Hepatic stellate cell (primary cell): ENCODE measurements around the gene ACBD4.

ENCODE experiments used
- DNase-seq: peaks from one replicate; pipeline ENCODE4 v3.0.0; 2011; ENCODE audit warnings: low spot score

ACBD4 gene

GRCh38 chr17:45104497-45104896 lies 31.0 kb upstream of the ACBD4 start:
- DNase-seq: no peak

DNA sequence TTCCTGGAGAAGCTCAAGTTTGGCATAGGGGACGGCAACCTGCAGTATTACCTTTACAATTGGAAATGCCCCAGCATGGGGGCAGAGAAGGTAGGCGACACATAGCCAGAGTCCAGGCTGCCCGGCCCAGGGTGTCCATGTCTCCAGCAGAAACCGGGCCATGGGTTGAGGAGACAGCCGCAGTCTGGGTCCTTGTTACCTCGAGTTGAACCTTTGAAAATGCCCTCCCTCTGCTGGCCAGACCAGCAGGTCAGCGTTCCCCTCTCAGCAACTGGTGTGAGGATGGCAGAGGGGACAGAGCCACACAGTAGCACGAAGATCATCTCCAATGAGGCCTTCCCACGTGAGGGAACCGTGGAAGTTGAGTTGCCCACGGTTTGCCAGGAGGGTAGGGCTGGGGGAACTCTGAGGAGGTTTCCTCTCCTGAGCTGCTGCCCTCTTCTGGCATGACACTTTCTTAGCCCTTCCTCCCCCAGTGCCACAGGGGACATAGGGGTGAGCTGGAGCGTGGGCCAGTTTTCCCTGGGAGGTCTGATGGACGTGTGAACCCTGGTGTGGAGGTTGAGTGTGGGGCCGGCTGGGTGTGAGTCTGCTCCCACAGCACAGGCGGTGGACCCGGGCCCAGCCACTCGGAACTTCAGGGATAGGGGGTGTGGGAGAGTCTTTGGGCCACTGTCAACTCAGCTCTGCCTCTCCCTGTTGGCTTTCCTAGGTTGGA lies 30.4 kb upstream of the ACBD4 start:
- DNase-seq: no peak

GRCh38 chr17:45106096-45106495 lies 29.4 kb upstream of the ACBD4 start:
- no peak for DNase-seq

DNA sequence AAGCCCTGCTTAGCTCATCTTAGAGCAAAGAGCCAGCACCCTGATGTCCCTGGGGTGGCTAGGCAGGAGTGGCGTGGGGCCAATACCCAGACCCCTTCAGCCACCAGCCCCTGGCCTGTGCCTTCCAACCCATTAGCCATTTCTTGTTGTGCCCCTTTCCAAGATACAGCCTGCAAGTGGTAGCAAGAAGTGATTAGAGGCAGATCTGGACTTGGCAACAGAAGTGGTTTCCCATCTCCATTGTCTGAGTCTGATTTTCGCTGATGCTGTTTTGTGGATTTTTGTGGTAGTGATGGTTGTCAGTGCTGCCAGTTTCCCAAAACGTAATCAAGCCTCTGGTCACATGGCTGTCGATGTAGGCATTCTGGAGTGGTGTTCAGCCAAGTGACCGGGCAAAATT lies 28.9 kb upstream of the ACBD4 start:
- DNase-seq: no peak

- no peak for DNase-seq
Observed at GRCh38 chr17:45107293-45108010, 28.0 kb upstream of the ACBD4 start.

DNA sequence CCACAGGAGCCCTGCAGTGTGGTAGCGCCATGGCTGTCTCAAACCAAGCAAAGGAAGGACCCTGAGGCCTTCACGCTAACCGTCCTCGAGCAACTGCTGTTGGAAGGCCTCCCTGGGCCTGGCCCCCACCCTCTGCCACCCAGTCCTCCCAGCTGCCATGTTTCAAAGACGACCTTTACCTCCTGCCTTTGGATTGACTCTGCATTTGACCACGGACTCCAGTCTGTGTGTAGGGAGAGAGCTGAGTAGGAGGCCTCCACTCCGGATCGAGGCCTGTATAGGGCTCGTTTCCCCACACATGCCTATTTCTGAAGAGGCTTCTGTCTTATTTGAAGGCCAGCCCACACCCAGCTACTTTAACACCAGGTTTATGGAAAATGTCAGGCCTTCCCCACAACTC lies 27.4 kb upstream of the ACBD4 start:
- DNase-seq: no peak

- DNase-seq: no peak
Observed at GRCh38 chr17:45108595-45109521, 26.6 kb upstream of the ACBD4 start.

DNA sequence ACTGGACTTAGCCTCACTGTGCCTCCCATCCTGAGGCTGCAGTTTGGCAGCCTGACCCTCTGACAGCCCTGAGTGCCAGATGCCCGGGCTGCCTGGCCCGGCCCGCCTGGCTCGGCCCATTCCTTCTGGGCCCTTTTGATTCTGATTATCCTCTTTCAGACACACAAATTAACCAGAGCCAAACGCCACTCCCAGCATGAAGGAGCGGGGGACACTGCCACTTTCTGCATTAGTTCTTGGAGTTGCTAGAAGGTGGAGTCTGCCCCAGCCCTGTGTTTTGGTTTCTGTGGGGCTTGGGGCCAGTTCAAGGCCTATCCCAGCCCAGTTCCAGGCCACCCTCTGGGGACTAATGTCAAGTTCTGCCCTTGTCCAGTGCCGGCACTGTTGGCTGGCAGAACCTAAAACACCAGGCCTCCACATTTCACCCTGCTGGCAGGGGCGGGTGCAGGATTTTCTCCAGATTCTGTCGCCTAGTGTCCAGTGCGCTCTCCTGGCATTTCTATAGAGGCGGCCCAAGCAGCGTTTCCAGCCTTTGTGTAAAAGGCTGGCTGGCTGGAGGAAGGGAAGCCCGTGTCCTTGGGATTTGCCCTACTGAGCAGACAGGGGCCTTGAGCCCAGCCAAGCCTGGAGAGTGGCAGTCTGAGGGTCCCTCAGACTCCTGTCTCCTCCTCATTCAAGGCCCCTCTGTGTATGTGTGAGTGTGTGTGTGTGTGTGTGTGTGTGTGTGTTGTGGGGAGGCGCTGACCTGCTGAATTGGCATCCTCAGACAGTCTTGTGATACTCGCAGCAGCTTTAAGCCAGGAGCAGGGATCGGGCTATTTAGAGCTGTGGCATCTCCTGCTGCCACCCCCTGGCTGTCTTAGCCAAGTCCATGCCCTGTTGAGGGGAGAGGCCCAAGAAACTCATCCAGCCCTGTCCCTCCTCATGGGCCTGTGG lies 24.5 kb upstream of the ACBD4 start:
- DNase-seq: no peak

DNA sequence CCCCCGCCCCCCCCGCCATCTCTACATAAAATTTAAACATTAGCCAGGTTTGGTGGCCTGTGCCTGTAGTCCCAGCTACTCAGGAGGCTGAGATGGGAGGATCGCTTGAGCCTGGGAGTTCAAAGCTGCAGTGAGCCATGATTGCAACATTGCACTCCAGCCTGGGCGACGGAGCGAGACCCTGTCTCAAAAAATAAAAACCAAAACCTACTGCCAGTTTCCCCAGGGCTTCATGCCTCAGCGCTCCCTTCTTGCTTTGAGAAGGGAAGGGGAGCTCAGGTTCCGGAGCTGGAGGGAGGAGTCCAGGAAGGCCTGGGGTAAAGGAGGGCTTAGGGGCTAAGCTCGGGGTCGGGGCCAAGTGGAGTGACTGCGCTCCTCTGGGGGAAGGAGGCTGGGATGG lies 23.6 kb upstream of the ACBD4 start:
- DNase-seq: no peak

GRCh38 chr17:45112559-45113423 lies 22.7 kb upstream of the ACBD4 start:
- no peak for DNase-seq

GRCh38 chr17:45113424-45113754 lies 22.1 kb upstream of the ACBD4 start:
- DNase-seq: no peak

- no peak for DNase-seq
Observed at GRCh38 chr17:45114117-45114932, 21.2 kb upstream of the ACBD4 start.

DNA sequence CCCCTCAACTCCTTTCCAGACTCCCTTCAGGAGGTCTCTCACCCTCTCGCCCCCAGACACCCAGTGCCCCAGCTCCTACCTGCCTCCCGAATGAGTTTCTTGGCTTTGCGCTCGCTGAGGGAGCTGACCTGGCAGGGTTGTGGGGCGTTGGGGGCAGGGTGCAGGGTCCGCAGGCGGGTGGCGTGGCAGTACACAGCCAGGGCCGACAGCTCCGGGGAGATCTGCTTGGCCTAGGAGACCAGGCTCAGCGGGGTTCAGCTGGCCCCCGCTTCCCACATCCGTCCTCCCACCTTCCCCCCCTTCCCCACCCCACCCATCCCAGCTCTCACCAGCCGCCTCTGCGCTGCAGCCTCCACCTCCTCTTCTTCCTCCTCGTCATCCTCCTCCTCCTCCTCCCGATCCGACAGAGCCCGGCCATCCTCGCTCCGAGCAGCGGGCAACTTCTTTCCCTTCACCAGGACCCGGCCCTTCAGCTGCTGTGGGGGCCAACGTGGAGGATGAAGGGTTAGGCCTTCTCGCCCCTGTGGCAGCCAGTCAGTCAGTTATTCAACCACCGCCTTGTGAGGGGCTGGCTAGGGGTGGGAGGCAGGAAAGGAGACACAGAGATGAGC lies 20.4 kb upstream of the ACBD4 start:
- no peak for DNase-seq

GRCh38 chr17:45115871-45116270 lies 19.6 kb upstream of the ACBD4 start:
- DNase-seq: no peak

- DNase-seq: no peak
Observed at GRCh38 chr17:45116434-45117016, 19.0 kb upstream of the ACBD4 start.

- no peak for DNase-seq
Observed at GRCh38 chr17:45117334-45117733, 18.2 kb upstream of the ACBD4 start.

DNA sequence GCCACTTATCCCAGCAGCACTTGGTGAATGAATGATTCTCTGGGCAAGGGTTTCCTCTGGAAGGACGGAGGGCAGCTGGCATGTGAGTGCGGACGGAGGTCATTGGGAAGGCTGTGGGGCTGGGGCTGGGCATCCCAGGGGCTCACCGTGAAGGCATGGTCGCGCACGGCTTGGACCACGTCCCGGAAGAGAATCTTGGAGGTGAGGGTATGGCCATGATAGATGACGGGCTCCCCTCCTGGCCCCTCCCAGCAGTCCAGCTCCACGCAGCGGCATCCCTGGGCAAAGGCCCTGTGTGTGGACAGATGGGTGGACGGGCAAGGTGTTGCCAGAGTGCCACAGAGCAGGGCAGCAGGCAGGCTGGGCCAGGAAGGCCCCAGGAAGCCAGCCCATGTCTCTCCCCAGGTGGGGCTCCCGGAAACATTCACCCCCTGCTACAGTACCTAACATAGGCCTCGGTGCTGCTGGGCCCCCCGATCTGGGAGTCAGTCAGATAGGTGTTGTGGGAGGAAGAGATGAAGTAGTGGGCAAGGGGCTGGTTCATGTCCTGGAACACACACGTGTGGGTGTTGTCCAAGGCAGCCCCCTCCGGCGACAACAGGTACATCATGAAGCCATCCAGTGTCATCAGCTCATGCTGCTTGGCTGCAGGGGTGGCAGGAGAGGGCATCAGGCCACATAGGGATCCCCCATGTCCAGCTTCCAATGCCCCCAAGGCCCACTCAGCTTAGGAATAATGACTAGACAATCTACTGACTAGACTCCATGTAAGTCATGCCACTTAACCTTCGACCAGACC lies 17.4 kb upstream of the ACBD4 start:
- no peak for DNase-seq

- no peak for DNase-seq
Observed at GRCh38 chr17:45118691-45119090, 16.8 kb upstream of the ACBD4 start.
